Liver (tissue), 3 donors: ENCODE measurements around the gene ZIM2.

ENCODE experiments used
- ATF3 ChIP-seq: IDR thresholded peaks from 2 replicates; pipeline ENCODE4 v1.6.1; 2016; ENCODE audit warnings: antibody characterized with exemption
- EGR1 ChIP-seq, 2 donors: IDR thresholded peaks; 2 replicates each; pipeline ENCODE4 v1.6.1; 2016 to 2018; ENCODE audit warnings: antibody characterized with exemption in 2 of 2, low read depth in 2 of 2
- FOXA1 ChIP-seq: IDR thresholded peaks from 2 replicates; pipeline ENCODE4 v1.6.1; 2016; ENCODE audit warnings: antibody characterized with exemption
- JUND ChIP-seq, 2 donors: IDR thresholded peaks; 2 replicates each; pipeline ENCODE4 v1.6.1; 2016; ENCODE audit warnings: antibody characterized with exemption in 2 of 2
- NR2F2 ChIP-seq: IDR thresholded peaks from 2 replicates; pipeline ENCODE4 v1.6.1; 2016; ENCODE audit warnings: antibody characterized with exemption
- RAD21 ChIP-seq, 2 donors: IDR thresholded peaks; 2 replicates each; pipeline ENCODE4 v1.6.1; 2016; ENCODE audit warnings: antibody characterized with exemption in 2 of 2, mild to moderate bottlenecking in 2 of 2
- REST ChIP-seq: IDR thresholded peaks from 2 replicates; pipeline ENCODE4 v1.6.1; 2016; ENCODE audit warnings: antibody characterized with exemption, mild to moderate bottlenecking
- RXRA ChIP-seq, 2 donors: IDR thresholded peaks; 2 replicates each; pipeline ENCODE4 v1.6.1; 2017 to 2018; ENCODE audit warnings: antibody characterized with exemption in 2 of 2, mild to moderate bottlenecking in 1 of 2
- SP1 ChIP-seq: IDR thresholded peaks from 2 replicates; pipeline ENCODE4 v1.6.1; 2018; ENCODE audit warnings: antibody characterized with exemption, mild to moderate bottlenecking
- TAF1 ChIP-seq: conservative IDR thresholded peaks from 2 replicates; pipeline ENCODE4 v1.6.1; 2016; ENCODE audit warnings: antibody characterized with exemption, mild to moderate bottlenecking
- YY1 ChIP-seq: IDR thresholded peaks from 2 replicates; pipeline ENCODE4 v1.6.1; 2016; ENCODE audit warnings: antibody characterized with exemption, mild to moderate bottlenecking
- TF ChIP-seq, protein P1 (sequence below): IDR thresholded peaks from 2 replicates; pipeline ENCODE4 v1.6.1; 2016; ENCODE audit warnings: antibody characterized with exemption
- TF ChIP-seq, protein P2 (sequence below): fragments of 150-350 bp; IDR thresholded peaks from 2 replicates; pipeline ENCODE4 v1.5.1; 2017; ENCODE audit warnings: improper control_type of control experiment, low read depth, low read length; ENCODE audit not compliant: missing input control
- TF ChIP-seq, protein P3 (sequence below): IDR thresholded peaks from 2 replicates; pipeline ENCODE4 v1.6.1; 2016; ENCODE audit warnings: antibody characterized with exemption
- donor health status: healthy.
- donor health status: healthy.

DNA sequence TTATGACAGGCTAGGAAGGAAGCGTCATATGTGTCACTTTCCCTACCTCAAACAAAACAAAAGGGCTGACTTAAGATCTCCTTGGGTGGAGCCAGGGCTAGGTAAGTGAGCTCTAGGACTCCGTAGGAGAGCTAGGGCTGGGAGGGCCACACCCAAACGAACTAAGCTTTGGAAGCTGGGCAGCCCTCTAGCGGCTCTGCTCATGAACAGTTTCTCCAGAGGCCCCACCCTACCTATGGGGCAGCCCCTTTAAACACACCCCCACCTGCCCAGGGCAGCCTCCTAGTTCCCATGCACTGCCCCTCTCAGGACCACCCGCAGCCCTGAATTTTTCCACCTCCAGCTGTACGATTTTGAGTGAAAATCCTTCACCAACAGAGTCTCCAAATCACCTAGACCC, 3.5 kb downstream of the ZIM2 start:
- TF ChIP-seq, protein P1, sequence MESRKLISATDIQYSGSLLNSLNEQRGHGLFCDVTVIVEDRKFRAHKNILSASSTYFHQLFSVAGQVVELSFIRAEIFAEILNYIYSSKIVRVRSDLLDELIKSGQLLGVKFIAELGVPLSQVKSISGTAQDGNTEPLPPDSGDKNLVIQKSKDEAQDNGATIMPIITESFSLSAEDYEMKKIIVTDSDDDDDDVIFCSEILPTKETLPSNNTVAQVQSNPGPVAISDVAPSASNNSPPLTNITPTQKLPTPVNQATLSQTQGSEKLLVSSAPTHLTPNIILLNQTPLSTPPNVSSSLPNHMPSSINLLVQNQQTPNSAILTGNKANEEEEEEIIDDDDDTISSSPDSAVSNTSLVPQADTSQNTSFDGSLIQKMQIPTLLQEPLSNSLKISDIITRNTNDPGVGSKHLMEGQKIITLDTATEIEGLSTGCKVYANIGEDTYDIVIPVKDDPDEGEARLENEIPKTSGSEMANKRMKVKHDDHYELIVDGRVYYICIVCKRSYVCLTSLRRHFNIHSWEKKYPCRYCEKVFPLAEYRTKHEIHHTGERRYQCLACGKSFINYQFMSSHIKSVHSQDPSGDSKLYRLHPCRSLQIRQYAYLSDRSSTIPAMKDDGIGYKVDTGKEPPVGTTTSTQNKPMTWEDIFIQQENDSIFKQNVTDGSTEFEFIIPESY, result no peak
- TF ChIP-seq, protein P2, sequence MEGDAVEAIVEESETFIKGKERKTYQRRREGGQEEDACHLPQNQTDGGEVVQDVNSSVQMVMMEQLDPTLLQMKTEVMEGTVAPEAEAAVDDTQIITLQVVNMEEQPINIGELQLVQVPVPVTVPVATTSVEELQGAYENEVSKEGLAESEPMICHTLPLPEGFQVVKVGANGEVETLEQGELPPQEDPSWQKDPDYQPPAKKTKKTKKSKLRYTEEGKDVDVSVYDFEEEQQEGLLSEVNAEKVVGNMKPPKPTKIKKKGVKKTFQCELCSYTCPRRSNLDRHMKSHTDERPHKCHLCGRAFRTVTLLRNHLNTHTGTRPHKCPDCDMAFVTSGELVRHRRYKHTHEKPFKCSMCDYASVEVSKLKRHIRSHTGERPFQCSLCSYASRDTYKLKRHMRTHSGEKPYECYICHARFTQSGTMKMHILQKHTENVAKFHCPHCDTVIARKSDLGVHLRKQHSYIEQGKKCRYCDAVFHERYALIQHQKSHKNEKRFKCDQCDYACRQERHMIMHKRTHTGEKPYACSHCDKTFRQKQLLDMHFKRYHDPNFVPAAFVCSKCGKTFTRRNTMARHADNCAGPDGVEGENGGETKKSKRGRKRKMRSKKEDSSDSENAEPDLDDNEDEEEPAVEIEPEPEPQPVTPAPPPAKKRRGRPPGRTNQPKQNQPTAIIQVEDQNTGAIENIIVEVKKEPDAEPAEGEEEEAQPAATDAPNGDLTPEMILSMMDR, result no peak
- no peak for TF ChIP-seq REST
- TF ChIP-seq FOXA1, result no peak
- no peak for TF ChIP-seq TAF1
- no peak for TF ChIP-seq NR2F2
- no peak for TF ChIP-seq EGR1 (IDR thresholded peaks at IDR 0.05; ENCODE audit: low read depth in 2 of 2)
- no peak for TF ChIP-seq JUND (IDR thresholded peaks at IDR 0.05)
- TF ChIP-seq RXRA (IDR thresholded peaks at IDR 0.05), result no peak
- TF ChIP-seq ATF3, result no peak
- TF ChIP-seq RAD21 (IDR thresholded peaks at IDR 0.05), result no peak
- TF ChIP-seq, protein P3, sequence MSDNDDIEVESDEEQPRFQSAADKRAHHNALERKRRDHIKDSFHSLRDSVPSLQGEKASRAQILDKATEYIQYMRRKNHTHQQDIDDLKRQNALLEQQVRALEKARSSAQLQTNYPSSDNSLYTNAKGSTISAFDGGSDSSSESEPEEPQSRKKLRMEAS, result no peak
- no peak for TF ChIP-seq YY1
- TF ChIP-seq SP1, result no peak
